Measurements from ENCODE around the gene MIER2.
"Not testable (repeated sequence)": the region's sequence is repeated elsewhere in the genome, so short reads cannot be mapped to it uniquely, and the experiment has no call there.

The MIER2 gene

GRCh38 chr19:281156-281853 lies 63.3 kb downstream of the MIER2 start:
- DNase-seq: no peak

- DNase-seq: peak; percentile 32
These were observed 64.0 kb downstream of the MIER2 start for GRCh38 chr19:280541-281009.

GRCh38 chr19:279656-280055 lies 64.9 kb downstream of the MIER2 start:
- no peak for DNase-seq

GRCh38 chr19:279231-279630 lies 65.4 kb downstream of the MIER2 start:
- no peak for DNase-seq

GRCh38 chr19:277581-278165 lies 66.9 kb downstream of the MIER2 start:
- DNase-seq: peak; percentile 59

GRCh38 chr19:277131-277530 lies 67.5 kb downstream of the MIER2 start:
- DNase-seq: no peak

- DNase-seq: no peak
These were observed 68.5 kb downstream of the MIER2 start for GRCh38 chr19:275958-276646.

GRCh38 chr19:275000-275399 lies 69.6 kb downstream of the MIER2 start:
- DNase-seq: no peak

GRCh38 chr19:273393-273792 lies 71.2 kb downstream of the MIER2 start:
- DNase-seq: no peak

- peak; percentile 74 for DNase-seq
These were observed 72.7 kb downstream of the MIER2 start for GRCh38 chr19:271856-272255.

- not testable (repeated sequence) for DNase-seq
These were observed 73.8 kb downstream of the MIER2 start for GRCh38 chr19:270766-271318.

GRCh38 chr19:269241-269640 lies 75.4 kb downstream of the MIER2 start:
- no peak for DNase-seq

GRCh38 chr19:262125-262524 lies 82.5 kb downstream of the MIER2 start:
- DNase-seq: no peak

- not testable (repeated sequence) for DNase-seq
These were observed 87.8 kb downstream of the MIER2 start for GRCh38 chr19:256804-257203.

Data from RPMI8226 (cell line).